Measurements from ENCODE around the gene BRICD5.

BRICD5 gene

GRCh38 chr16:2237102-2237482, 26.4 kb upstream of the BRICD5 start:
- no peak for DNase-seq

GRCh38 chr16:2236337-2237101, 25.9 kb upstream of the BRICD5 start, which contains the start of gene DNASE1L2:
Gene DNASE1L2 (plus strand): TSS chr16:2236444. CDS start chr16:2236817, 373 bp downstream.
- peak; percentile 37 for DNase-seq

- no peak for DNase-seq
Observed at GRCh38 chr16:2235695-2236336, 25.2 kb upstream of the BRICD5 start.

- no peak for DNase-seq
Observed at GRCh38 chr16:2235234-2235651, 24.6 kb upstream of the BRICD5 start.

GRCh38 chr16:2234813-2235170, 24.1 kb upstream of the BRICD5 start:
- DNase-seq: no peak

- DNase-seq: no peak
Observed at GRCh38 chr16:2233872-2234812, 23.5 kb upstream of the BRICD5 start.

GRCh38 chr16:2233046-2233775, 22.5 kb upstream of the BRICD5 start:
- no peak for DNase-seq

- DNase-seq: no peak
Observed at GRCh38 chr16:2232094-2232990, 21.7 kb upstream of the BRICD5 start.

- DNase-seq: no peak
Observed at GRCh38 chr16:2231016-2231931, 20.6 kb upstream of the BRICD5 start.

- DNase-seq: no peak
Observed at GRCh38 chr16:2230376-2230775, 19.7 kb upstream of the BRICD5 start.

GRCh38 chr16:2229632-2230250, 19.1 kb upstream of the BRICD5 start:
- no peak for DNase-seq

- DNase-seq: no peak
Observed at GRCh38 chr16:2229091-2229490, 18.4 kb upstream of the BRICD5 start.

GRCh38 chr16:2228161-2228824, 17.6 kb upstream of the BRICD5 start:
- DNase-seq: no peak

GRCh38 chr16:2226918-2227317, 16.3 kb upstream of the BRICD5 start:
- DNase-seq: no peak

GRCh38 chr16:2226245-2226793, 15.7 kb upstream of the BRICD5 start:
- no peak for DNase-seq

GRCh38 chr16:2223942-2224486, 13.4 kb upstream of the BRICD5 start:
- peak; percentile 53 for DNase-seq

- DNase-seq: peak; percentile 100
Observed at GRCh38 chr16:2223221-2223941, 12.7 kb upstream of the BRICD5 start, which contains the start of gene E4F1. Gene E4F1 (plus strand): TSS chr16:2223591. CDS start chr16:2223614, 23 bp downstream.

GRCh38 chr16:2216330-2216729, 5.7 kb upstream of the BRICD5 start:
- no peak for DNase-seq
